NCI-H1105 treated with DMSO at 0.1 percent for 48 hours (cell line): Measurements from ENCODE around the gene LEFTY2.
"Not testable (repeated sequence)": the region's sequence is repeated elsewhere in the genome, so short reads cannot be mapped to it uniquely, and the experiment has no call there.

Experiments used
- DNase-seq: peaks from one replicate; lab custom pipeline; 2025; lab: John Stamatoyannopoulos, UW

Gene LEFTY2

DNA sequence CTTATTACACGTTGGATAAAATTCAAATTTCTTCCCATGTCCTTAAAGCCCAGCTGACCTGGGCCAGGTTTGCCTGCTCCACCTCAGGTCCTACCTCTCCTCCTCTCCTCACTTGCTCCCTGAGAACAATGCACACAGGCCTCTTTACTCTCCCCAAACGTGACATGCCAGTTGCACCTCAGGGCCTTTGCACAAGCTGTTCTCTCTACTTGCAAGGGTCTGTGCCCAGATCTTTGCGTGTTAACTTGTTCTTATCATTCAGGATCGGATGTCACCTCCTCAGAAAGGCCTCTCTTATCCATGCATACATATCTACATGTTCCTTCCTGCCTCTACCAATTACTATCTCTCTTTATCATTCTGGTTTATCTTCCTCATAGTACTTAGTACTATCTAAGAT lies 37.4 kb downstream of the LEFTY2 start:
- DNase-seq, result no peak

DNA sequence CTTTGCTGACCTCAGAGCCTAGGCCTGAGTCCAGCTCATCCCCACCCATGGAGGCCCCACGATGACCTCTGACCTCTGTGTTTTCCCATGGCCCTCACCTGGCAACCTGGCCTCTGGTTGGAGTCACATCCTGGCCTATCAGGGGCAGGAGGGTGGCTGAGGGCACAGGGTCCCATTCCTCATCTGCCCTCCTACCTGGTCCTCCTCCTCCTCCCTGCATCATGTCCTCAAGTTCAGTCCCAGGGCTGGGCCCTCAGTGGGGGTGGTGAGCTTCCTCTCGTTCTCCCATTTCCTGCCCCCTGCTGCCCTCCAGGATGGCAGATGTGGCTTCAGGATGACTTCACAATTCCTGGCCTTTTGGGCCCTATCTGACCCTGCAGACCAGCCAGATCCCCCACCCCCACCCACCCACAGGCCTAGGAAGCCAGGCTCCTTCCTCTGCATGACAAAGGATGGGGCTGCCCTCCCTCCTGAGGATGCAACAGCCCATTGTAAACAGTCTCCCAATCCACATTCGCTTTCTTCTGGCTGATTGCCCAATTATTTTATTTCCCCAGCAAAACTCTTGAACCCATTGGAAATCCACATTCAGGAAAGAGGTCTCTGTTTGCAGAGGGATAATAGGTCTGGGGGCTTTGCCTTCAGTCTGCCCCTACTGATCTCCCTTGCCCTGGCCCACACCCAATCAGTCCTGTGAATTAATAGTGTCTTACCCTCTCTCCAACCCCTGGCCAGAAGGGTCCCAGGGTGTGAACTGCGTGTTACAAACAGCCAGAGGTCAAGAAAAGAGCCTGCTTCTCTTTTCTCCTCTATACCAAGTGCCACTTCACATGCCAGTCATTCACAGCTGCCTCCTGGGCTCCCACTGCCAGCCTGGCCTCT lies 41.7 kb downstream of the LEFTY2 start:
- no peak for DNase-seq

- DNase-seq, result no peak
Measured at GRCh38 chr1:225897595-225898514, 43.2 kb downstream of the LEFTY2 start.

GRCh38 chr1:225896937-225897549 lies 44.0 kb downstream of the LEFTY2 start:
- no peak for DNase-seq

DNA sequence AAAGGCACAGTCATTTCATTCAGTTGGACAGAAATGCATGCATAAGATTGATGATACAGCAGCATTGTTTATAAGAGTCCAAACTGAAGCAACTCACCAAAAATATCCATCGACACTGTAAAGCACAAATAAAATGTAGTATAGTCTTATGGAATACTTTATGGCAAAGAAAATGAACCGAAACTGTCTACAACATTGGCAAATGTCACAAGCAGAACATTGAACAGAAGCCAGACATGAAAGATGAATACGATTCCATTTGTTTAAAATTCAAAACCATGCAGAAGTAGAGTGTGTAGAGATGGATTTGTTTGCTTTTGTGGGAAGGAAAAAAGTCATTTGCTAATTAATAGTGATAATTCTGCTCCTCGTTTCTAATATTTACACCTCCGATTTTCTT lies 44.5 kb downstream of the LEFTY2 start:
- no peak for DNase-seq

DNA sequence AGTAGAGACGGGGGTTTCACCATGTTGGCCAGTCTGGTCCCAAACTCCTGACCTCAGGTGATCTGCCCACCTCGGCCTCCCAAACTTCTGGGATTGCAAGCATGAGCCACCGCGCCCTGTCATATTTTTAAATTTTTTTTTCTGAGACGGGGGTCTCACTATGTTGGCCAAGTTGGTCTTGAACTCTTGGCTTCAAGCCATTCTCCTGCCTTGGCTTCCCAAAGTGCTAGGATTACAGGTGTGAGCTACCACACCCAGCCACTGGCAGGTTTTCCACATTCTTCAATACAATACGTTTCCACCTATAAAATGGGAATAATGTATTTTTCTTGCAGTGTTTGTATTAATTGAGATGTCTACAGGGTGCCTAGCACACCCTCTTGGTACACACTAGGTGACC lies 48.7 kb downstream of the LEFTY2 start:
- DNase-seq, result no peak

DNA sequence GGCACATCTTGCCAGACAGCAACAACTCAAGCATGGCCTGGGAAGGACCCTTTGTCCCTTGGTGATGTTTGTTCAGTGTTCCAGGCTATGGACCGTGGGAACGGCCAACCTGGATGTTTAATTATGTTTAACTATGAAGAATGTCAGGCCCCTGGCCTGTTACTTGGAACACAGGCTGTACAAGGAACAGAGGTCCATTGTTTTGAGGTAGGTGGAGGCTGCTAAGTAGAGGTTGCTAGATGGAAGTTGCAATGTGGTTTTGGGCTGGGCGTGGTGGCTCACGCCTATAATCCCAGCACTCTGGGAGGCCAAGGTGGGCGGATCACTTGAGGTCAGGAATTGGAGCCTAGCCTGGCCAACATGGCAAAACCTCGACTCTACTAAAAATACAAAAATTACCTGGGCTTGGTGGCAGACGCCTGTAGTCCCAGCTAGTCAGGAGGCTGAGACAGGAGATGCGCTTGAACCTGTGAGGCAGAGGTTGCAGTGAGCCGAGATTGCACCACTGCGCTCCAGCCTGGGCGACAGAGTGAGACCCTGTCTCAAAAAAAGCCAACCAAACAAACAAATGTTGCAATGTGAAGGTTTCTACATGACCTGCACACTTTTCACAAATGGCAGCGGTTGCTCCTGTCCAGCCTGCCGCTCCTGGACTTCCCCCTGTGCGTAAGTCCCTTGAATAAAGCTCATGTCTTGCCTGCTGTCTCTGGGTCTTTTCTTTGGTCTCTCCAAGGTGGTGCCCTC lies 49.6 kb downstream of the LEFTY2 start:
- DNase-seq, result no peak

DNA sequence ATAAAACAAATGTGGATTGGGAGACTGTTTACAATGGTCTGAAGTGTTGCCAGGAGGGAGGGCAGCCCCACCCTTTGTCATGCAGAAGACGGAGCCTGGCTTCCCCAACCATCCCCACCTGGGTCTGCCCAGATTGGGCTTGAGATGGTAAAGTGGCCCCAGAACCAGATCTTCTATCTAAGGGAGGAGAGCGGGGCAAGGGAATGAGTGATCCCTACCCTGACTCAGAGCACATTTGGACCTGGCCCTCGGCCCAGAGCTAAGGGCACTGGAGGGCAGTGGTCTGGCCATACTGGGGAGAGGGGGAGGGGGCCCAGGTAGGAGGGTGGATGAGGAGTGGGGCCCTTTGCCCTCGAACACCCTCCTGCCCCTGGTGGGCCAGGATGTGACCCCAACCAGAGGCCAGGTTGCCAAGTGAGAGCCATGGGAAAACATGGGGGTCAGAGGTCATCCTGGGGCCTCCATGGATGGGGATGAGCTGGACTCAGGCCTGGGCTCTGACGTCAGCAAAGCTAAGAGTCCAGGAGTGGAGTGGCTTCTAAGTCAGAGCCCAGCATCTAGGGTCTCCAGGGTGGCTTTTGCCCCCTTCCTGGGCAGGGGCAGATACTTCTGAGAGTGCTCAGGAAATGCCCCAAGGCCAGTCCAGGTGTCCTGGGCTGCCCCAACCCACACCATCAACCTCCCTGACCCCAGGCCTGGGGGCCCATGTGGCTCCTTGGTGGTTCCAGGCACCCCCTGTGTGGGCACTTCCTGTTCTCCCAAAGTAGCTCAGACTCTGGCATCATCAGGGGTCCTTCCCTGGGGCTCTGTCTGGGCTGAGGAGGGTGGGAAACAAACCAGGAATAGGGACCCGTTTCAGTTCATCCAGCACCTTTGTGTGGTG lies 50.4 kb downstream of the LEFTY2 start:
- no peak for DNase-seq

- no peak for DNase-seq
Measured at GRCh38 chr1:225889743-225890142, 51.3 kb downstream of the LEFTY2 start.

GRCh38 chr1:225888898-225889601 lies 52.0 kb downstream of the LEFTY2 start, which contains the start of gene LEFTY1:
Gene LEFTY1 (minus strand): TSS chr1:225889146. CDS start chr1:225889066, 80 bp downstream.
- DNase-seq, result no peak

DNA sequence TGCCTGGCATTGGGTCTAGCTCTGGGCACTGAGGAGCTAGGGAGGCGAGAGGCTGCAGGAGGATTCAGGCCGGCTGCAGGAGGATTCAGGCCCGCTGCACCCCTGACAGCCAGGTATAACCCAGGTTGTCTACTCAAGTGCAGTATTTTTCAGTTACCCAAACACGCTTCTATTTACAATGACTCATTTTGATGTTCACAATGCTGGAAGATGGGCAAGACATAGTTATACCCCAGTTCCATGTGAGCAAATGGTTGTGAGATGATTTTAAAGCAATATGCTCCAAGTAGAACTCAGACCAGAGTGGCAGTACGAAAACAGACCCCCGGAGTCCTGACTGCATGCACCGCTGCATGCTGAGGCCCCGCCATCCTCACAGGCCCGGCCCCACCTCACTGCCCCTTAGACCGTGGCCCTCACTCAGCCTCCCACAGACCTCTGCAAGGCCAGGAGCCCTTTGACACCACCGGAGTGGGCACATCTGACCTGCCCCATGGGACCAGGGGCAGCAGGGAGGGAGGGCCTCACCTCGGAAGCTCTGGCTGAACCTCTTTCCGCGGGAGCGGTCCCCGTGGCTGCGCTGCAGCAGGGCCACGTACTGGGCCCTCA lies 52.6 kb downstream of the LEFTY2 start:
- DNase-seq, result no peak

GRCh38 chr1:225887554-225888288 lies 53.3 kb downstream of the LEFTY2 start:
- not testable (repeated sequence) for DNase-seq

DNA sequence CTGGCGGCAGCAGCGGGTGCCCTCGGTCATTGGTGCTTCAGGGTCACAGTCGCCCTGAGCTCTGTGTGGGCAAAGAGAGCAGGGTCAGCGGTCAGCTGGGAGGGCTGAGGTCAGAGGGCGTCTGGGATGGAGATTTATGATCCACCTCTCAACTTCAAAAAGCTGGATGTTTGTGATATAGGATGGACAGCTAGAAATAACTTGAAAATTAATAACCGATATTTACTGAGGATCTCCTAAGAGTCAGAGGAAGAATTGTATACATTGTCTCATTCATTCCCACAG lies 54.0 kb downstream of the LEFTY2 start:
- no peak for DNase-seq
